Fibroblast of peridontal ligament (primary cell): Measurements from ENCODE around the gene CEP112.

Source experiments
- DNase-seq: peaks from one replicate; pipeline ENCODE4 v3.0.0-alpha.2; 2010; ENCODE audit errors: extremely low read depth

The CEP112 gene

GRCh38 chr17:66076546-66077190 is 115.3 kb downstream of the CEP112 start:
- no peak for DNase-seq

DNA sequence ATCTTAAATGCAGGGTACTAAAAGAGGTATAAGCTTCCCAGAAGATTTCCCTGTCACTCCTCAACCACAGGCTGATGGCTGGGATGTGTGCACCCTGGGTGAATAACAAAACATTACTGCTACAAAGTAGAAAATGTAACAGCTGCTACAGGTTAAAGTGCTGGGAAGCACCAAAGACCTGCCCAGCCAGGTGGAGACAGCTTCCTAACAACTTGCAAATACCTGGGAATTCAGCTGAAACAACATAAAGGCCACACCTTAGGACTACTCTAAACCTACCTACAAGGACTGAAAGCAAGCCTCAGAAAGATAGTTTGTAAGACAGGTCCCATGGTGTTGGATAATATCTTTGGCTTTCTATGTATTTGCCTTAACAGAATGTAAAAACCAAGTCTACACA is 118.5 kb downstream of the CEP112 start:
- no peak for DNase-seq

DNA sequence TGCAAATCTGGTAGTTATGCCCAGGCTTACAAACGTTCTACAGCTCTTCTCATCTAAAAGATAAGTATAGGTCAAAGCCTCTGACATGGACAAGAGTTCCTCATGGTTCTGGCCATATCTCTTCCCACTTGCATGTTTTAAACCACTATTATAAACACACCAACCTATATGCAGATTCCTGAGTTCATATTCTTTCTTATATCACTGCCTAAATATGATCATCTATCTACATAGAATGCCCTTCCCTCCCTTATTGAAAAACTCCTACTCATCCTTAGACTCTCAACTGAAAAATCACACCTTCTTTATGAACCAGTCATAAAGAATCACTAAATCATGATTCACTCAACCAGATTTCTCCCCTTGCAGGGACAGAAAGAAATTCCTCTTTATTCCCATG is 128.2 kb downstream of the CEP112 start:
- DNase-seq: no peak

GRCh38 chr17:66056148-66056547 is 135.8 kb downstream of the CEP112 start:
- no peak for DNase-seq

DNA sequence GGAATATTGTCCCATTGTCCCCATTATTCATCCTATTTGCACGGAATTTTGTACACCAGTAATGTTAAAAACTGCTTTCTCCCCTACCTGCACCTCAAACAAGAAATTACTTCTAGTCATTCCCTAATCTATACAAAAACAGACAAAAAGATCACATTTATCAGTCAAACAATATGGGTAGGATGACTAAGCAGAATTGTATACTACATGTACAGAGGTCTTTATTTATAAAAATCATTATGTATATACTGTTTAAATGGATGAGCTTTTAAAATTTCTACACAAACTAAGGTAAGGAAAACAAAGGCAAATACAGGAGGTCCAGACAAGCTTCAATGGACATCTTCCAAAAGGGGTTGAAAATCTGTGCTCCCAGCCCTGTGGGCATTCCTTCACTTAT is 137.7 kb downstream of the CEP112 start:
- DNase-seq: no peak

- DNase-seq: no peak
Measured at GRCh38 chr17:66044083-66044482, 147.8 kb downstream of the CEP112 start.

- DNase-seq: no peak
Measured at GRCh38 chr17:66043419-66043818, 148.5 kb downstream of the CEP112 start.

GRCh38 chr17:66040402-66040801 is 151.5 kb downstream of the CEP112 start:
- DNase-seq: no peak

DNA sequence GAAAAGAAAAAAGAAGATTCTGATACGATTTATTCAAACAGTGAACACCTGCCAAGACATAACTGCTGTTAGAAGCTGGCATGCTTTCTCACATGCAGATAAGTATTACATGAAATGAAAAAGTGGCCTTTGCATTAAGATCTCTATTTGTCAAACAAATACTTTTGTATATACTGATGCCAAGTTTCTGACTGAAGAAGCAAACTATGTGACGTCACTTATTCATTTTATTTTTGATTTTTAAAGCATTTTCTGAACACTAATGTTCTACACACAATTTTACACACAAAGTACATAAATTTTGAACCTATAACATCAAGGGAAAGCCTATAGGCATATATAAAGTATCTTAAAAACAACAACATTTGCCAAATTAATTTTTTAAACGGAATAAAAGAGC is 153.8 kb downstream of the CEP112 start:
- no peak for DNase-seq

- DNase-seq: no peak
Measured at GRCh38 chr17:66037221-66037620, 154.7 kb downstream of the CEP112 start.

GRCh38 chr17:66032082-66032712 is 159.7 kb downstream of the CEP112 start:
- DNase-seq: no peak

- peak; percentile 26 for DNase-seq
Measured at GRCh38 chr17:66025551-66025950, 166.4 kb downstream of the CEP112 start.

DNA sequence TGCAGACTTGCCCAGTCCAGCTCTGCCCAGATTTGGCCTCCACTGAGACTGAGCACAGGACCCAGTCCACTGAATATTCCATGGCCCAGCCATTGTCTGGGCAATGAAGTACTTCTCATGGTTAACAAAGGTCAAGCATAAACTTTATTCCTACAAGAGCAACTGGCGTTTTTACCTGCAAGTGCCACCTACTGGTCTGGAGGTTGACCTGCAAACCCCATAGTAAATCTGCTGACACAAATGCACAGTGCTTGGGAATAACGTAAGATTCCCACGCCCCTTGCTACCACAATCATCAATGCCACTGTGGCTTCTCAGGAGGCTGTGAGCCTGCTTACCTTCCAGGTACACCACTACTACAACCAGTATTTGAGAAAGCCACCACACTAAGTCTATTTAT is 170.2 kb downstream of the CEP112 start:
- no peak for DNase-seq

- DNase-seq: no peak
Measured at GRCh38 chr17:66018786-66019185, 173.1 kb downstream of the CEP112 start.

- DNase-seq: no peak
Measured at GRCh38 chr17:66016231-66016630, 175.7 kb downstream of the CEP112 start.

DNA sequence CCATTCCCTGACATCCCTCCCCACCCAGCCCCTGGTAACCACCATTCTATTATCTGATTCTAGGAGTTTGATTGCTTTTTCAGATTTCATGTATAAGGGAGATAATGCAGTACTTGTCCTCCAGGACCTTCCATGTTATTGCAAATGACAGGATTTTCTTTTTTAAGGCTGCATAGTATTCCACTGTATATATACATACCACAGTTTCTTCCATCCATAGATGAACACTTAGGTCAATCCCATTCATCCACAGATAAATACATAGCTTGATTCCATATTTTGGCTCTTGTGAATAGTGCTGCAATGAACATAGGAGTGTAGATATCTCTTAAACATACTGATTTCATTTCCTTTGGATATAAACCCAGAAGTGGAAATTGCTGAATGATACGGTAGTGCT is 183.3 kb downstream of the CEP112 start:
- no peak for DNase-seq

GRCh38 chr17:66006654-66007053 is 185.3 kb downstream of the CEP112 start:
- no peak for DNase-seq

- peak; percentile 6 for DNase-seq
Measured at GRCh38 chr17:66002812-66003211, 189.1 kb downstream of the CEP112 start.

GRCh38 chr17:66002063-66002585 is 189.8 kb downstream of the CEP112 start:
- DNase-seq: no peak

- DNase-seq: no peak
Measured at GRCh38 chr17:66000216-66000615, 191.7 kb downstream of the CEP112 start.

- no peak for DNase-seq
Measured at GRCh38 chr17:65998675-65999074, 193.3 kb downstream of the CEP112 start.

GRCh38 chr17:65994679-65995078 is 197.3 kb downstream of the CEP112 start:
- no peak for DNase-seq

- no peak for DNase-seq
Measured at GRCh38 chr17:65994114-65994513, 197.8 kb downstream of the CEP112 start.

- DNase-seq: no peak
Measured at GRCh38 chr17:65990593-65990992, 201.3 kb downstream of the CEP112 start.
